ENCODE data around the gene QKI. TPM values are rescaled to one million over a fixed set of nuclear protein-coding genes. Genes with fewer than 3 reads are reported as not detected.

QKI gene
- total RNA-seq, 1 experiment from 2014 or later, result 64.3 TPM

DNA sequence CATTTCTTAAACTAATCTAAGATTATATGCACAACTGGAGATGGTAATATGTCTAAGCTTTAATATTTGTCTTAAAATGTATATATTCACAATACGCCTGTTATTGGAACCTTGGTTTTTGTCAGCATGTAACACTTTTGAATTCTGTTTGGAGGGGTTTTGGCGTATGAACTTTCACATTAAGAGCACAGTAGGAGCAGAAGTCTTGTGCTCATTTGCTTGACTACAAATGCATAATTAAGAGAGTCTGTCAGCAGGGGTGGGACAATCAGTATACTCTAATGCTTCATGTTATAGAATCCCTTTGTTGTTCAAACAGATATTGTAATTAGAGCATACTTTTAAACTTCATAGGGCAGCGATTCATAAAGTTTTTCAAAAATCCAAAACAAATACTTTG is 112.8 kb downstream of the QKI start:
- H3K79me2 ChIP-seq (ENCODE audit: low read length), result peaks cover 98% of the 10 kb centered on the region
- no peak overlapping the region for H3K9ac ChIP-seq (ENCODE audit: low read length)
- ChIA-PET CTCF (no interaction called here), POLR2A (ENCODE audit: unreplicated experiment) (no interaction called here)
- peaks cover 25% of the 10 kb centered on the region for H3K4me1 ChIP-seq (ENCODE audit: insufficient read depth, low read length)
- H3K36me3 ChIP-seq (ENCODE audit: low read depth, low read length), result no peaks in the 10 kb centered on the region
- H3K4me2 ChIP-seq (ENCODE audit: low read length), result no peak overlapping the region
- H3K9me3 ChIP-seq (ENCODE audit: low read length), result no peaks in the 10 kb centered on the region
- peaks cover 50% of the 10 kb centered on the region; the same call in 1 of the 2 replicates for H4K20me1 ChIP-seq (ENCODE audit: low read length)
- H3K9me2 ChIP-seq (replicated peaks; ENCODE audit: low read length), result no peaks in the 10 kb centered on the region
- no peaks in the 10 kb centered on the region for H3K27me3 ChIP-seq (ENCODE audit: low read length)
- TF ChIP-seq, protein P1, sequence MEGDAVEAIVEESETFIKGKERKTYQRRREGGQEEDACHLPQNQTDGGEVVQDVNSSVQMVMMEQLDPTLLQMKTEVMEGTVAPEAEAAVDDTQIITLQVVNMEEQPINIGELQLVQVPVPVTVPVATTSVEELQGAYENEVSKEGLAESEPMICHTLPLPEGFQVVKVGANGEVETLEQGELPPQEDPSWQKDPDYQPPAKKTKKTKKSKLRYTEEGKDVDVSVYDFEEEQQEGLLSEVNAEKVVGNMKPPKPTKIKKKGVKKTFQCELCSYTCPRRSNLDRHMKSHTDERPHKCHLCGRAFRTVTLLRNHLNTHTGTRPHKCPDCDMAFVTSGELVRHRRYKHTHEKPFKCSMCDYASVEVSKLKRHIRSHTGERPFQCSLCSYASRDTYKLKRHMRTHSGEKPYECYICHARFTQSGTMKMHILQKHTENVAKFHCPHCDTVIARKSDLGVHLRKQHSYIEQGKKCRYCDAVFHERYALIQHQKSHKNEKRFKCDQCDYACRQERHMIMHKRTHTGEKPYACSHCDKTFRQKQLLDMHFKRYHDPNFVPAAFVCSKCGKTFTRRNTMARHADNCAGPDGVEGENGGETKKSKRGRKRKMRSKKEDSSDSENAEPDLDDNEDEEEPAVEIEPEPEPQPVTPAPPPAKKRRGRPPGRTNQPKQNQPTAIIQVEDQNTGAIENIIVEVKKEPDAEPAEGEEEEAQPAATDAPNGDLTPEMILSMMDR (conservative IDR thresholded peaks at IDR 0.05; ENCODE audit: low read depth, low read length), result no peak
- TF ChIP-seq EZH2 (IDR thresholded peaks at IDR 0.05; ENCODE audit: low read length, unreplicated experiment), result no peak
- TF ChIP-seq EZH2phosphoT487 (IDR thresholded peaks at IDR 0.05; ENCODE audit: borderline replicate concordance, low read length), result no peak
- no peak for DNase-seq
- intact Hi-C loops (cut with micrococcal nuclease), result loop anchor here (5.0 kb wide), 1 partner anchor 35 kb away; no protein-coding TSS in a partner anchor
- no peak overlapping the region for H3K27ac ChIP-seq (ENCODE audit: low read length)
- no peak for ATAC-seq
- no peak overlapping the region for H3K4me3 ChIP-seq (ENCODE audit: low read length)
- no peaks in the 10 kb centered on the region for H3F3A ChIP-seq (ENCODE audit: low read length, unreplicated experiment)
- BruUV-seq (replicated peaks), result no TSS peak
- no peak overlapping the region for H2AFZ ChIP-seq (ENCODE audit: low read length)

DNA sequence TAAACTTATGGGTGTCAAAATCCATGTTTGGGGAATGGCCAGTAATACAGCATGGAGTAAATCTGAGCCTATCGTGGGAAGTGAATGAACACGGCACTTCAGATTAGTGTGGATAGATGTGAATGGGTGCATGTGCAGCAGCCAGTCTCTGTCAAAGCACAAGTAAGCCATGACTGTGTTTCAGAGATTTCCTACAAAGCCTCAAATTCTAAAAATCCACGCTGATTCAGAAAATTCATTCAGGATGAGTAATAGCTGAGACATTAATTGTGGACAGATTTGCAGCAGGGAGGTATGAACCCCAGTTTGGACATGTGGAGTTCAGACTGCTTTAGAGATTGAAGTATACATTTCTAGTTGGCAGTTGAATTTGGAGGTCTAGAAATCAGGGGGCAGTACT is 115.1 kb downstream of the QKI start:
- peaks cover 37% of the 10 kb centered on the region for H3K4me1 ChIP-seq (ENCODE audit: insufficient read depth, low read length)
- H3K4me3 ChIP-seq (ENCODE audit: low read length), result no peak overlapping the region
- H3K9me2 ChIP-seq (replicated peaks; ENCODE audit: low read length), result no peaks in the 10 kb centered on the region
- H3K36me3 ChIP-seq (ENCODE audit: low read depth, low read length), result no peaks in the 10 kb centered on the region
- TF ChIP-seq, protein P1 (conservative IDR thresholded peaks at IDR 0.05; ENCODE audit: low read depth, low read length), result no peak
- no peak for TF ChIP-seq EZH2phosphoT487 (IDR thresholded peaks at IDR 0.05; ENCODE audit: borderline replicate concordance, low read length)
- no peak for TF ChIP-seq EZH2 (IDR thresholded peaks at IDR 0.05; ENCODE audit: low read length, unreplicated experiment)
- H3K4me2 ChIP-seq (ENCODE audit: low read length), result peak overlapping the region; percentile 59
- no peak overlapping the region for H2AFZ ChIP-seq (ENCODE audit: low read length)
- H4K20me1 ChIP-seq (ENCODE audit: low read length), result peaks cover 55% of the 10 kb centered on the region
- peak; percentile 82 for ATAC-seq
- H3K27ac ChIP-seq (ENCODE audit: low read length), result peak overlapping the region; percentile 34
- BruUV-seq (replicated peaks), result no TSS peak
- no peak overlapping the region for H3K9ac ChIP-seq (ENCODE audit: low read length)
- H3K79me2 ChIP-seq (ENCODE audit: low read length), result peaks cover 99% of the 10 kb centered on the region
- ChIA-PET CTCF (no interaction called here), POLR2A (ENCODE audit: unreplicated experiment) (no interaction called here)
- peak; percentile 74 for DNase-seq
- intact Hi-C loops (cut with micrococcal nuclease), result loop anchor here (5.0 kb wide), 1 partner anchor 37 kb away; no protein-coding TSS in a partner anchor
- no peaks in the 10 kb centered on the region for H3K27me3 ChIP-seq (ENCODE audit: low read length)
- H3F3A ChIP-seq (ENCODE audit: low read length, unreplicated experiment), result no peaks in the 10 kb centered on the region
- H3K9me3 ChIP-seq (ENCODE audit: low read length), result no peaks in the 10 kb centered on the region

DNA sequence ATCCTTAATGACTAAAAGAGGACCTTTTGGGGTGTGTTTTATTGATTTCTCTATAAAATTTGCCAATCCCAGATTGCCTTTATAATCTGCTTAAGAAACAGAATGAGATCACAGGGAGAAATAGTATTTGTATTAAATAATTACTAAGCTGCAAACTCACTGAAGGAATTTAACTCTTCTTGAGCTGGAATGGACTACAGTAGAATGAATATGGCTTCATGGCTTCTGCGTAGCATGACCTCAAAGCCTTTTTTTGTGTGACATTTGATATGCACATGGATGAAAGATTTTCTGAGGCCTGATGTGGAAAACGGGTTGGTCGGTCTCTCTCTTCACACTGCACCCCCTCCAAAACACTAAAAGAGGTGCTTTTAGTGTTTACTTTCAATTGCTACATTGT is 115.9 kb downstream of the QKI start:
- Histone ChIP-seq H3K9me2 (replicated peaks; ENCODE audit: low read length) (no peaks in the 10 kb centered on the region), H3F3A (ENCODE audit: low read length, unreplicated experiment) (no peaks in the 10 kb centered on the region), H3K4me3 (ENCODE audit: low read length) (no peak overlapping the region), H3K4me2 (ENCODE audit: low read length) (no peak overlapping the region), H3K36me3 (ENCODE audit: low read depth, low read length) (no peaks in the 10 kb centered on the region), H4K20me1 (ENCODE audit: low read length) (peaks cover 55% of the 10 kb centered on the region), H3K27ac (ENCODE audit: low read length) (no peak overlapping the region), H3K27me3 (ENCODE audit: low read length) (no peaks in the 10 kb centered on the region), H3K4me1 (ENCODE audit: insufficient read depth, low read length) (peaks cover 37% of the 10 kb centered on the region), H3K9ac (ENCODE audit: low read length) (no peak overlapping the region), H3K79me2 (ENCODE audit: low read length) (peaks cover 98% of the 10 kb centered on the region), H3K9me3 (ENCODE audit: low read length) (no peaks in the 10 kb centered on the region), H2AFZ (ENCODE audit: low read length) (no peak overlapping the region)
- TF ChIP-seq EZH2phosphoT487 (IDR thresholded peaks at IDR 0.05; ENCODE audit: borderline replicate concordance, low read length), result no peak
- no peak for TF ChIP-seq EZH2 (IDR thresholded peaks at IDR 0.05; ENCODE audit: low read length, unreplicated experiment)
- TF ChIP-seq, protein P1 (conservative IDR thresholded peaks at IDR 0.05; ENCODE audit: low read depth, low read length), result no peak
- ATAC-seq, result no peak
- CTCF ChIA-PET, result no interaction called here
- no TSS peak for BruUV-seq (replicated peaks)
- POLR2A ChIA-PET (ENCODE audit: unreplicated experiment), result no interaction called here
- DNase-seq, result no peak
- intact Hi-C loops (cut with micrococcal nuclease), result no loop called here

Measured in PC-3 (cell line).